Naive thymus-derived CD4-positive, alpha-beta T cell (primary cell): ENCODE data around the gene NISCH. TPM values are rescaled to one million over a fixed set of nuclear protein-coding genes. Genes with fewer than 3 reads are reported as not detected.

ENCODE experiments used
- ATAC-seq: fragments of 150-1000 bp; cut with Tn5 transposase; 2 replicates; pipeline ENCODE4 v1.10.0; 2021; ENCODE audit warnings: mild to moderate bottlenecking, moderate library complexity
- CTCF ChIA-PET: fragments of 350-600 bp; sonication (Branson Sonifier 250); formaldehyde crosslinking; loops from one replicate; lab custom pipeline; 2021; ENCODE audit warnings: antibody characterized with exemption; lab: Charles Lee
- POLR2A ChIA-PET: fragments of 350-600 bp; sonication (Branson Sonifier 250); formaldehyde crosslinking; loops from one replicate; lab custom pipeline; 2021; ENCODE audit warnings: antibody characterized with exemption, inconsistent platforms; lab: Charles Lee
- DNase-seq, 9 donors: peaks; one replicate each; pipeline versions ENCODE4 v3.0.0 to v3.0.0-alpha.2; 2020 to 2022; ENCODE audit warnings: mixed read lengths in 1 of 9
- H3K27ac ChIP-seq: one replicate; pipeline ENCODE4 v1.7.0; 2013; ENCODE audit warnings: mild to moderate bottlenecking, low read depth, low read length, moderate library complexity
- H3K27me3 ChIP-seq, 2 donors: one replicate each; pipeline ENCODE4 v1.7.0; 2013; ENCODE audit warnings: low read length in 2 of 2, mild to moderate bottlenecking in 2 of 2, moderate library complexity in 2 of 2; ENCODE audit not compliant: control insufficient read depth in 2 of 2, insufficient read depth in 2 of 2
- H3K36me3 ChIP-seq, 3 experiments: 1 replicate in 2 of 3; 2 replicates in 1 of 3; pipeline ENCODE4 v1.7.0; 2013; ENCODE audit warnings: low read length in 3 of 3, mild to moderate bottlenecking in 3 of 3, moderate library complexity in 1 of 3; ENCODE audit not compliant: insufficient read depth in 3 of 3, control insufficient read depth in 2 of 3
- H3K4me1 ChIP-seq, 2 donors: one replicate each; pipeline ENCODE4 v1.7.0; 2013; ENCODE audit warnings: low read length in 2 of 2, mild to moderate bottlenecking in 2 of 2, moderate library complexity in 1 of 2; ENCODE audit not compliant: control insufficient read depth in 2 of 2, insufficient read depth in 2 of 2
- H3K4me3 ChIP-seq: 2 replicates; pipeline ENCODE4 v1.7.0; 2013; ENCODE audit warnings: mild to moderate bottlenecking, low read length
- H3K9me3 ChIP-seq, 3 experiments: 1 replicate in 2 of 3; 2 replicates in 1 of 3; pipeline ENCODE4 v1.7.0; 2013; ENCODE audit warnings: low read length in 3 of 3; ENCODE audit not compliant: control insufficient read depth in 2 of 3
- H3K27ac Mint-ChIP-seq, 9 donors: one replicate each; pipeline ENCODE4 v1.8.0; 2020 to 2022; ENCODE audit warnings: mixed read lengths in 9 of 9, mild to moderate bottlenecking in 8 of 9, moderate library complexity in 5 of 9, inconsistent platforms in 2 of 9
- H3K27me3 Mint-ChIP-seq, 5 donors: one replicate each; pipeline ENCODE4 v1.8.0; 2021 to 2022; ENCODE audit warnings: mixed read lengths in 5 of 5, mild to moderate bottlenecking in 1 of 5
- H3K36me3 Mint-ChIP-seq, 5 donors: one replicate each; pipeline ENCODE4 v1.8.0; 2020 to 2022; ENCODE audit warnings: mixed read lengths in 5 of 5, mild to moderate bottlenecking in 3 of 5, inconsistent platforms in 1 of 5
- H3K4me1 Mint-ChIP-seq, 7 donors: one replicate each; pipeline ENCODE4 v1.8.0; 2020 to 2022; ENCODE audit warnings: mixed read lengths in 7 of 7, mild to moderate bottlenecking in 3 of 7, inconsistent platforms in 1 of 7
- H3K4me3 Mint-ChIP-seq, 10 donors: one replicate each; pipeline ENCODE4 v1.8.0; 2020 to 2022; ENCODE audit warnings: mild to moderate bottlenecking in 10 of 10, mixed read lengths in 10 of 10, moderate library complexity in 6 of 10, inconsistent platforms in 2 of 10
- H3K9me3 Mint-ChIP-seq, 11 donors: one replicate each; pipeline ENCODE4 v1.8.0; 2020 to 2022; ENCODE audit warnings: mixed read lengths in 11 of 11, mild to moderate bottlenecking in 4 of 11, inconsistent platforms in 1 of 11, moderate library complexity in 1 of 11
- intact Hi-C, 2 donors: fragments of 100-400 bp; cut with micrococcal nuclease; formaldehyde crosslinking; loops; one replicate each; pipeline ENCODE4 v1.15.1; 2023
- polyA plus RNA-seq, 2 donors: library from polyadenylated mRNA; unstranded; fragments of 300-500 nt; fragmentation: Illumina TruSeq; gene quantifications; one replicate each; pipeline ENCODE4 v1.2.3, GENCODE V29; 2021
- total RNA-seq, 6 experiments: library from RNA in 5 of 6; stranded (reverse) in 5 of 6; gene quantifications; 1 replicate in 5 of 6; 2 replicates in 1 of 6; pipeline ENCODE4 v1.2.3 and lab custom pipeline; 2021 to 2026

The NISCH gene
- total and polyA plus RNA-seq, 7 experiments from 2014 or later: 21.4 to 210 (median 131) TPM

- CTCF ChIA-PET: no interaction called here
- H3K4me3 ChIP-seq: no peak overlapping the region
Observed at GRCh38 chr3:52442409-52443267, 12.8 kb upstream of the NISCH start.

GRCh38 chr3:52443268-52443610, 12.2 kb upstream of the NISCH start:
- peak overlapping the region in 1 of 10 donors; percentile 31 for H3K4me3 Mint-ChIP-seq
- Histone ChIP-seq H3K27me3 (no peaks in the 10 kb centered on the region), H3K27ac (no peak overlapping the region), H3K9me3 (no peaks in the 10 kb centered on the region), H3K4me1 (peaks cover 0 to 9% of the 10 kb centered on the region in 2 donors), H3K36me3 (no peaks in the 10 kb centered on the region), H3K4me3 (no peak overlapping the region)
- no peaks in the 10 kb centered on the region for H3K36me3 Mint-ChIP-seq
- DNase-seq (no peak), ATAC-seq (no peak)
- no peaks in the 10 kb centered on the region for H3K9me3 Mint-ChIP-seq
- H3K4me1 Mint-ChIP-seq: peaks cover 6 to 13% (median 9%) of the 10 kb centered on the region in 7 donors
- intact Hi-C loops: no loop called here
- H3K27ac Mint-ChIP-seq: no peak overlapping the region
- no peaks in the 10 kb centered on the region for H3K27me3 Mint-ChIP-seq
- CTCF ChIA-PET: no interaction called here
- POLR2A ChIA-PET: no interaction called here

More at GRCh38 chr3:52442409-52443267, 12.8 kb upstream of the NISCH start:
- peaks cover 6 to 12% (median 8%) of the 10 kb centered on the region in 7 donors for H3K4me1 Mint-ChIP-seq
- H3K27ac Mint-ChIP-seq: no peak overlapping the region
- POLR2A ChIA-PET: no interaction called here
- no peaks in the 10 kb centered on the region for H3K27me3 ChIP-seq
- DNase-seq (no peak), ATAC-seq (no peak)
- no peaks in the 10 kb centered on the region for H3K36me3 ChIP-seq
- peaks cover 0 to 9% of the 10 kb centered on the region in 2 donors for H3K4me1 ChIP-seq
- no peaks in the 10 kb centered on the region for H3K9me3 ChIP-seq
- intact Hi-C loops: no loop called here
- H3K9me3 Mint-ChIP-seq: no peaks in the 10 kb centered on the region
- no peak overlapping the region for H3K27ac ChIP-seq
- no peak overlapping the region for H3K4me3 Mint-ChIP-seq
- H3K36me3 Mint-ChIP-seq: no peaks in the 10 kb centered on the region
- H3K27me3 Mint-ChIP-seq: no peaks in the 10 kb centered on the region

DNA sequence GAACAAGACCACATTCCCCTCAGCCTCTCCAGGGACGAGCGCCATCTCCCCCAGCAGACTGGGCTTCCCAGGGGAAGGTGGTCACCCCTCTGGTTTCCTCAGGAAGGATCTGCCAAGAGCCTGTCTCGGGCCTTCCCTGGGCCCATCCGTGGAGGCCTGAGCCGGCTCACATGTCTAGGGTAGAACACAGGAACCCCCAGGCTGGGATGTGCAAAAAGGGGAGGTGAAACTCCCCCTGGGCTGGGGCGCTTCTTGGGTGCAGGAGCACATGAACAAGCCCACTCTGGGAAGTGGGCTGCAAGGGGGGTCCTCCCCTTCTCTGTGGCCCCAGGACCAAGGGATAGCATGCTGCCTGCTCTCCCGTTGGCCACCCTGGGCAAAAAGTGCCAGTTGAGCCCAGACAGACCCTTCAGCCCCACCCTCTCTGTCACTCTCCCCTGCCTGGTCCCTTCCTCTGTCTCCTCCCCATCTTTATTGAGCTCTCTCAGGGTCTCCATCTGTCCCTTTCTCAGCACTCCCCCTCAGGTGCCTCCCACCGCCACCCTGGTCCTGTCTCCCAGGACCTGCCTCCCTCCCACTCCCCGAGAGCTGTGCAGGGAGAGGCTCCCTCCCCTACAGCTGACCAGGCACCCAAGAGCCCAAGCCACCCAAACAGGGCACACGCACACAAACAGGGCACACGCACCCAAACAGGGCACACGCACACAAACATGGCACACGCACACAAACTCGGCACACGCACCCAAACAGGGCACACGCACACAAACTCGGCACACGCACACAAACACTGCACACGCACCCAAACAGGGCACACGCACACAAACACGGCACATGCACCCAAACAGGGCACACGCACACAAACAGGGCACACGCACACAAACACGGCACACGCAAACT, 11.4 kb upstream of the NISCH start:
- no peak for ATAC-seq
- POLR2A ChIA-PET: interaction anchor here (1.5 kb wide), 1 partner anchor 10 kb away, joined by 9 read pairs; the partner anchor contains the start of gene TNNC1
- Mint-ChIP-seq H3K4me1 (peaks cover 6 to 13% (median 9%) of the 10 kb centered on the region in 7 donors), H3K36me3 (no peaks in the 10 kb centered on the region), H3K27ac (no peak overlapping the region), H3K9me3 (no peaks in the 10 kb centered on the region), H3K4me3 (no peak overlapping the region), H3K27me3 (no peaks in the 10 kb centered on the region)
- Histone ChIP-seq H3K27me3 (no peaks in the 10 kb centered on the region), H3K36me3 (no peaks in the 10 kb centered on the region), H3K4me1 (peaks cover 0 to 9% of the 10 kb centered on the region in 2 donors), H3K4me3 (no peak overlapping the region), H3K27ac (no peak overlapping the region), H3K9me3 (no peaks in the 10 kb centered on the region)
- CTCF ChIA-PET: interaction anchor here (1.3 kb wide), 1 partner anchor 13 kb away, joined by 4 read pairs; no protein-coding TSS in a partner anchor
- DNase-seq: no peak
- intact Hi-C loops: no loop called here

- H3K4me1 Mint-ChIP-seq: peaks cover 6 to 13% (median 9%) of the 10 kb centered on the region in 7 donors
- no peaks in the 10 kb centered on the region for H3K9me3 Mint-ChIP-seq
- peak; percentile 94 for ATAC-seq
- POLR2A ChIA-PET: interaction anchor here (1.5 kb wide), 1 partner anchor 9 kb away, joined by 9 read pairs; the partner anchor contains the start of gene TNNC1
- H3K27ac ChIP-seq: no peak within 1 kb of the TSS
- H3K4me3 ChIP-seq: no peak within 1 kb of the TSS
- peak within 1 kb of the TSS in 1 of 9 donors; percentile 59 for H3K27ac Mint-ChIP-seq
- no peaks in the 10 kb centered on the region for H3K27me3 Mint-ChIP-seq
- no peaks in the 10 kb centered on the region for H3K36me3 ChIP-seq
- no peaks in the 10 kb centered on the region for H3K9me3 ChIP-seq
- H3K36me3 Mint-ChIP-seq: no peaks in the 10 kb centered on the region
- no peaks in the 10 kb centered on the region for H3K27me3 ChIP-seq
- intact Hi-C loops: loop anchor here in 1 of 2 donors (5.0 kb wide), 1 partner anchor 223 kb away; no protein-coding TSS in a partner anchor
- H3K4me1 ChIP-seq: peaks cover 0 to 9% of the 10 kb centered on the region in 2 donors
- no peak within 1 kb of the TSS for H3K4me3 Mint-ChIP-seq
- peak; percentile 39 to 78 (median 63) for DNase-seq
- CTCF ChIA-PET: interaction anchor here (0.6 to 3.7 kb wide), 6 partner anchors 14 to 878 kb away, joined by 3 to 40 read pairs (median 5); no protein-coding TSS in a partner anchor
Observed at GRCh38 chr3:52444860-52445793, 10.3 kb upstream of the NISCH start, which contains the start of gene SEMA3G. Gene SEMA3G, minus strand, starts transcription at chr3:52445103. Its CDS starts 76 bp downstream, at chr3:52445027.

GRCh38 chr3:52446042-52446441, 9.4 kb upstream of the NISCH start:
- intact Hi-C loops: loop anchor here in 1 of 2 donors (2.0 to 5.0 kb wide), 2 partner anchors 73 to 224 kb away; no protein-coding TSS in a partner anchor
- no peaks in the 10 kb centered on the region for H3K36me3 Mint-ChIP-seq
- H3K9me3 Mint-ChIP-seq: no peaks in the 10 kb centered on the region
- H3K36me3 ChIP-seq: no peaks in the 10 kb centered on the region
- peaks cover 6 to 13% (median 9%) of the 10 kb centered on the region in 7 donors for H3K4me1 Mint-ChIP-seq
- no peak for DNase-seq
- H3K27ac Mint-ChIP-seq: no peak overlapping the region
- POLR2A ChIA-PET: interaction anchor here (1.6 kb wide), 1 partner anchor 34 kb away, joined by 5 read pairs; no protein-coding TSS in a partner anchor
- ATAC-seq: no peak
- CTCF ChIA-PET: interaction anchor here (0.6 to 3.7 kb wide), 5 partner anchors 18 to 444 kb away, joined by 3 to 40 read pairs (median 6); no protein-coding TSS in a partner anchor
- no peaks in the 10 kb centered on the region for H3K9me3 ChIP-seq
- H3K4me3 ChIP-seq: no peak overlapping the region
- no peaks in the 10 kb centered on the region for H3K27me3 Mint-ChIP-seq
- H3K4me3 Mint-ChIP-seq: no peak overlapping the region
- H3K27ac ChIP-seq: no peak overlapping the region
- peaks cover 0 to 9% of the 10 kb centered on the region in 2 donors for H3K4me1 ChIP-seq
- no peaks in the 10 kb centered on the region for H3K27me3 ChIP-seq
